ENCODE measurements around the gene SRA1. TPM values are rescaled to one million over a fixed set of nuclear protein-coding genes. Genes with fewer than 3 reads are reported as not detected.

The SRA1 gene
- total RNA-seq, 1 donor from 2014 or later: 37.5 TPM

GRCh38 chr5:140561753-140562523 is 4.7 kb upstream of the SRA1 start:
- no peak overlapping the region for H3K4me3 Mint-ChIP-seq
- H3K9me3 Mint-ChIP-seq: no peaks in the 10 kb centered on the region
- TF ChIP-seq, protein P1, sequence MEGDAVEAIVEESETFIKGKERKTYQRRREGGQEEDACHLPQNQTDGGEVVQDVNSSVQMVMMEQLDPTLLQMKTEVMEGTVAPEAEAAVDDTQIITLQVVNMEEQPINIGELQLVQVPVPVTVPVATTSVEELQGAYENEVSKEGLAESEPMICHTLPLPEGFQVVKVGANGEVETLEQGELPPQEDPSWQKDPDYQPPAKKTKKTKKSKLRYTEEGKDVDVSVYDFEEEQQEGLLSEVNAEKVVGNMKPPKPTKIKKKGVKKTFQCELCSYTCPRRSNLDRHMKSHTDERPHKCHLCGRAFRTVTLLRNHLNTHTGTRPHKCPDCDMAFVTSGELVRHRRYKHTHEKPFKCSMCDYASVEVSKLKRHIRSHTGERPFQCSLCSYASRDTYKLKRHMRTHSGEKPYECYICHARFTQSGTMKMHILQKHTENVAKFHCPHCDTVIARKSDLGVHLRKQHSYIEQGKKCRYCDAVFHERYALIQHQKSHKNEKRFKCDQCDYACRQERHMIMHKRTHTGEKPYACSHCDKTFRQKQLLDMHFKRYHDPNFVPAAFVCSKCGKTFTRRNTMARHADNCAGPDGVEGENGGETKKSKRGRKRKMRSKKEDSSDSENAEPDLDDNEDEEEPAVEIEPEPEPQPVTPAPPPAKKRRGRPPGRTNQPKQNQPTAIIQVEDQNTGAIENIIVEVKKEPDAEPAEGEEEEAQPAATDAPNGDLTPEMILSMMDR (IDR thresholded peaks at IDR 0.05; ENCODE audit: unreplicated experiment): no peak
- no peaks in the 10 kb centered on the region for H3K27me3 Mint-ChIP-seq (ENCODE audit: low read depth)
- peaks cover 28% of the 10 kb centered on the region for H3K4me1 Mint-ChIP-seq
- DNase-seq (ENCODE audit: low spot score in 2 of 2, unreplicated experiment in 2 of 2): no peak
- H3K27ac Mint-ChIP-seq: no peak overlapping the region
- H3K36me3 Mint-ChIP-seq: peaks cover 7% of the 10 kb centered on the region

GRCh38 chr5:140560227-140560626 is 3.0 kb upstream of the SRA1 start:
- no peak overlapping the region for H3K4me3 Mint-ChIP-seq
- no peaks in the 10 kb centered on the region for H3K9me3 Mint-ChIP-seq
- TF ChIP-seq, protein P1 (IDR thresholded peaks at IDR 0.05; ENCODE audit: unreplicated experiment): no peak
- peaks cover 34% of the 10 kb centered on the region for H3K4me1 Mint-ChIP-seq
- no peak for DNase-seq (ENCODE audit: low spot score in 2 of 2, unreplicated experiment in 2 of 2)
- no peak overlapping the region for H3K27ac Mint-ChIP-seq
- no peaks in the 10 kb centered on the region for H3K27me3 Mint-ChIP-seq (ENCODE audit: low read depth)
- peaks cover 2% of the 10 kb centered on the region for H3K36me3 Mint-ChIP-seq

DNA sequence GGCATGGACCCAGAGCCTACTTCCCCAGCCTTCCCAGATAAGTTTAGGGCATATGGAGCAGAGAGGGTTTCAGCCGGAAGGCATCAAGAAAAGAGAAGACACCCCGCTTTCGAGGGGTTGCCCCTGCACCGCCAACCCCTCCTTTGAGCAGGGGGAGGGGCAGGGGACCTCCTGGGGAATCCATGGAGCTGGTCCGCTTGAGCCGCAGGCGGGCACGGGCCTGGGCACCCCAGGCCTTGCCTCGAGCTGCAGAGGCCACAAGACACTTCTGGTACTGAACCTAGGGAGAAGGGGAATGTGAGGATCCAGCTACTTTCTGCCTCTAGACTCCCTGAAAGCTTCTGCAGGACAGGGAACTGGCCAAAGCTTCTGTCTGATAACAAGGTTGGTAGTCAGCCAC is 1.3 kb upstream of the SRA1 start:
- H3K27ac Mint-ChIP-seq: peak overlapping the region; percentile 96
- H3K4me1 Mint-ChIP-seq: peaks cover 29% of the 10 kb centered on the region
- H3K4me3 Mint-ChIP-seq: no peak overlapping the region

GRCh38 chr5:140557965-140558364 is 692 bp upstream of the SRA1 start:
- H3K27me3 Mint-ChIP-seq (ENCODE audit: low read depth): no peaks in the 10 kb centered on the region
- peak overlapping the region; percentile 96 for H3K27ac Mint-ChIP-seq
- TF ChIP-seq, protein P1 (IDR thresholded peaks at IDR 0.05; ENCODE audit: unreplicated experiment): no peak
- no peak for DNase-seq (ENCODE audit: low spot score in 2 of 2, unreplicated experiment in 2 of 2)
- H3K9me3 Mint-ChIP-seq: no peaks in the 10 kb centered on the region
- H3K4me3 Mint-ChIP-seq: peak overlapping the region; percentile 88
- peaks cover 2% of the 10 kb centered on the region for H3K36me3 Mint-ChIP-seq
- peaks cover 26% of the 10 kb centered on the region for H3K4me1 Mint-ChIP-seq

More for the DNA sequence above, 1.3 kb upstream of the SRA1 start:
- TF ChIP-seq, protein P1 (IDR thresholded peaks at IDR 0.05; ENCODE audit: unreplicated experiment): no peak
- no peak for DNase-seq (ENCODE audit: low spot score in 2 of 2, unreplicated experiment in 2 of 2)
- H3K9me3 Mint-ChIP-seq: no peaks in the 10 kb centered on the region
- peaks cover 2% of the 10 kb centered on the region for H3K36me3 Mint-ChIP-seq
- no peaks in the 10 kb centered on the region for H3K27me3 Mint-ChIP-seq (ENCODE audit: low read depth)

GRCh38 chr5:140556438-140556837 is 835 bp downstream of the SRA1 start:
- Mint-ChIP-seq H3K4me3 (peak overlapping the region; percentile 88), H3K27me3 (ENCODE audit: low read depth) (no peaks in the 10 kb centered on the region), H3K9me3 (no peaks in the 10 kb centered on the region), H3K4me1 (peaks cover 23% of the 10 kb centered on the region), H3K36me3 (peaks cover 5% of the 10 kb centered on the region), H3K27ac (peak overlapping the region; percentile 96)
- TF ChIP-seq, protein P1 (IDR thresholded peaks at IDR 0.05; ENCODE audit: unreplicated experiment): no peak
- no peak for DNase-seq (ENCODE audit: low spot score in 2 of 2, unreplicated experiment in 2 of 2)

All from mesothelial cell of epicardium (in vitro differentiated cells).